ENCODE measurements around the gene SREBF1.

The SREBF1 gene

GRCh38 chr17:17772231-17772630, 64.6 kb downstream of the SREBF1 start:
- DNase-seq = no peak

- no peak for DNase-seq
Observed at GRCh38 chr17:17771498-17772201, 65.1 kb downstream of the SREBF1 start.

- DNase-seq = no peak
Observed at GRCh38 chr17:17770632-17771044, 66.1 kb downstream of the SREBF1 start.

- no peak for DNase-seq
Observed at GRCh38 chr17:17769869-17770631, 66.7 kb downstream of the SREBF1 start.

- DNase-seq = no peak
Observed at GRCh38 chr17:17768424-17769088, 68.2 kb downstream of the SREBF1 start.

GRCh38 chr17:17767887-17768418, 68.8 kb downstream of the SREBF1 start:
- no peak for DNase-seq

GRCh38 chr17:17767154-17767869, 69.5 kb downstream of the SREBF1 start:
- no peak for DNase-seq

GRCh38 chr17:17766744-17767120, 70.1 kb downstream of the SREBF1 start:
- no peak for DNase-seq

GRCh38 chr17:17766077-17766743, 70.6 kb downstream of the SREBF1 start:
- DNase-seq = no peak

GRCh38 chr17:17765359-17766076, 71.3 kb downstream of the SREBF1 start:
- no peak for DNase-seq

- DNase-seq = no peak
Observed at GRCh38 chr17:17763734-17764133, 73.1 kb downstream of the SREBF1 start.

GRCh38 chr17:17763136-17763535, 73.7 kb downstream of the SREBF1 start:
- DNase-seq = no peak

- no peak for DNase-seq
Observed at GRCh38 chr17:17762744-17763105, 74.1 kb downstream of the SREBF1 start.

All from COR-L47 (cell line).